GM21786 (cell line): Measurements from ENCODE around the gene GPC3.
"Not testable (repeated sequence)": the region's sequence is repeated elsewhere in the genome, so short reads cannot be mapped to it uniquely, and the experiment has no call there.

Source experiments
- ATAC-seq: cut with Tn5 transposase; IDR thresholded peaks from one replicate; pipeline ENCODE4 v1.9.1; 2021; ENCODE audit not compliant: unreplicated experiment

Gene GPC3

GRCh38 chrX:133985164-133985966 lies at the start of gene GPC3:
TSS of gene GPC3 (minus strand) at chrX:133985594.
- no peak for ATAC-seq

GRCh38 chrX:134032441-134032840 lies 47.0 kb upstream of the GPC3 start:
- ATAC-seq: no peak

- ATAC-seq: no peak
Measured at GRCh38 chrX:134026565-134027311, 41.3 kb upstream of the GPC3 start.

GRCh38 chrX:134025986-134026545 lies 40.7 kb upstream of the GPC3 start:
- ATAC-seq: no peak

- ATAC-seq: no peak
Measured at GRCh38 chrX:134024686-134025377, 39.4 kb upstream of the GPC3 start.

GRCh38 chrX:134023851-134024281 lies 38.5 kb upstream of the GPC3 start:
- ATAC-seq: no peak

- ATAC-seq: no peak
Measured at GRCh38 chrX:134020910-134021309, 35.5 kb upstream of the GPC3 start.

- no peak for ATAC-seq
Measured at GRCh38 chrX:134019567-134020206, 34.3 kb upstream of the GPC3 start.

- not testable (repeated sequence) for ATAC-seq
Measured at GRCh38 chrX:134016309-134016708, 30.9 kb upstream of the GPC3 start.

- ATAC-seq: not testable (repeated sequence)
Measured at GRCh38 chrX:134015510-134015909, 30.1 kb upstream of the GPC3 start.

- no peak for ATAC-seq
Measured at GRCh38 chrX:134013524-134013923, 28.1 kb upstream of the GPC3 start.

- ATAC-seq: no peak
Measured at GRCh38 chrX:134013092-134013497, 27.7 kb upstream of the GPC3 start.

- no peak for ATAC-seq
Measured at GRCh38 chrX:134010690-134011089, 25.3 kb upstream of the GPC3 start.

- ATAC-seq: no peak
Measured at GRCh38 chrX:134007716-134008115, 22.3 kb upstream of the GPC3 start.

- no peak for ATAC-seq
Measured at GRCh38 chrX:134006484-134007161, 21.2 kb upstream of the GPC3 start.

GRCh38 chrX:134004084-134004483 lies 18.7 kb upstream of the GPC3 start:
- ATAC-seq: no peak

- no peak for ATAC-seq
Measured at GRCh38 chrX:134002921-134003615, 17.7 kb upstream of the GPC3 start.

- no peak for ATAC-seq
Measured at GRCh38 chrX:134000260-134001245, 15.2 kb upstream of the GPC3 start.
